8988T (cell line): ENCODE results near the gene INPP5A.

Experiments
- DNase-seq: peaks from one replicate; pipeline ENCODE4 v3.0.0; 2011

Gene INPP5A

DNA sequence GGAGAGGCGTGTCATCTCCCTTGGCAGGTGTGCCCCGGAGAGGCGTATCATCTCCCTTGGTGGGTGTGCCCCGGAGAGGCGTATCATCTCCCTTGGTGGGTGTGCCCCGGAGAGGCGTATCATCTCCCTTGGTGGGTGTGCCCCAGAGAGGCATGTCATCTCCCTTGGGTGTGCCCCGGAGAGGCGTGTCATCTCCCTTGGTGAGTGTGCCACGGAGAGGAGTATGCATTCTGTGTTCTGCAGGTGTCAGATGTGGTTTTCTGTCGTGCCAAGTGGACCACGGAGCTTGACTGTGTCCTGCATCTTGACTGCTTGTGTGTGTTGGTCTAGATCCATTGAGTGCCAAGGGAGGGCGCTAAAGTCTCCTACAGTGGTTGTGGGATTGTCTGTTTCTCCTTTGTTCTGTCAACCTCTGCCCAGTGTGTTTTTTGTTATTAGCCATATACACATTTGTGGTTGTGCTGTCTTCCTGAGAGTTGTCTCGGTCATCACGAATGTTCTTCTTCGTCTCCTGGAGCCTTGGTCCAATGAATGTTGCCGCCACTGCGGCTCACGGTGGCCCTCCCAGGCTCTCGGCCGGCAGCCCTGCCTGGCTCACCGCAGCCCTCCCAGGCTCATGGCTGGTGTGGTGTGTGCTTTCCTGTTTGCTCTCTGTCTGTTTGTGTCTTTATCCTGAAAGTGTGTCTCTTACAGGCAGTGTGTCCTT is 96.8 kb downstream of the INPP5A start:
- no peak for DNase-seq

GRCh38 chr10:132634947-132635271 is 97.3 kb downstream of the INPP5A start:
- no peak for DNase-seq

GRCh38 chr10:132636358-132636757 is 98.8 kb downstream of the INPP5A start:
- no peak for DNase-seq

- peak; percentile 77 for DNase-seq
Measured at GRCh38 chr10:132637477-132638129, 100.0 kb downstream of the INPP5A start.

- DNase-seq, result no peak
Measured at GRCh38 chr10:132638130-132638515, 100.5 kb downstream of the INPP5A start.

GRCh38 chr10:132639470-132639869 is 101.9 kb downstream of the INPP5A start:
- DNase-seq, result no peak

DNA sequence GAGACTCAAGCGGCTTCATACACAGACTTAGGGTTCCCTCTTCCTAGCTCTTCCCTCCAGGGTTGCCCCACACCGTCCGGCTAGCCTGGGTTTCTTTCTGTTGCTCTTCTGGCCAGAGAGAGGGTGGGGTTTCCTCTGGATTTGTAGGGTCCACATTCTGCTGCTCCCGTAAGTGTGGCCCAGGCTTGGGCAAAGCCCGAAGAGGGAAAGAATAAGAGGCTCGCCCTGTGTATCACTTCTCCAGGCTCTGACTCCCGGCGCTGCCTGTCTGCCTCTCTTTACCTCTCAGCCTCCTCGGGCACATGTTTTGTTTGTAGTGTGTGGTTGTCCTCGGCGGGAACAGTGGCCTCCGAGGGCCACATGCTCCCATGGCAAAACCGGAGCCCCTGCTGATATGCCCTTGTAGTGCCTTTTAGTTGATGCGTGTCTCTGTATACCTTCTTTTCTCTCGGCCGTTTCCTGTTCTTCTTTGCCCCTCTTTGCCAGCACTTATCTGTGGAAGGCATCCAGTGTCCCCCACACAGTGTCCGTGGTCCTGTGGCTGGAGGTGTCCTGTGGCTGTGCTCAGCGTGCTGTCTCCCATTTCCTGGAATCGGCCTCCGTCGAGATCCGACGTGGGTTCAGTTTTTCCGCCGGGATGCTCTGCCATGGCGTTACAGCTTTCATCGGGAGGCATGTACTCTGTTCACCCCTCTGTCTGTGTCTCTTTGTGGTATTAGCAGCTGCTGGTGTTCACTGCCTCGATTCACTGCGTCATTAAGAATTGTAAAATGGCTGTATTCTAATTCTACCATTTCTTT is 102.9 kb downstream of the INPP5A start:
- DNase-seq, result no peak

GRCh38 chr10:132641401-132641800 is 103.8 kb downstream of the INPP5A start:
- DNase-seq, result no peak

DNA sequence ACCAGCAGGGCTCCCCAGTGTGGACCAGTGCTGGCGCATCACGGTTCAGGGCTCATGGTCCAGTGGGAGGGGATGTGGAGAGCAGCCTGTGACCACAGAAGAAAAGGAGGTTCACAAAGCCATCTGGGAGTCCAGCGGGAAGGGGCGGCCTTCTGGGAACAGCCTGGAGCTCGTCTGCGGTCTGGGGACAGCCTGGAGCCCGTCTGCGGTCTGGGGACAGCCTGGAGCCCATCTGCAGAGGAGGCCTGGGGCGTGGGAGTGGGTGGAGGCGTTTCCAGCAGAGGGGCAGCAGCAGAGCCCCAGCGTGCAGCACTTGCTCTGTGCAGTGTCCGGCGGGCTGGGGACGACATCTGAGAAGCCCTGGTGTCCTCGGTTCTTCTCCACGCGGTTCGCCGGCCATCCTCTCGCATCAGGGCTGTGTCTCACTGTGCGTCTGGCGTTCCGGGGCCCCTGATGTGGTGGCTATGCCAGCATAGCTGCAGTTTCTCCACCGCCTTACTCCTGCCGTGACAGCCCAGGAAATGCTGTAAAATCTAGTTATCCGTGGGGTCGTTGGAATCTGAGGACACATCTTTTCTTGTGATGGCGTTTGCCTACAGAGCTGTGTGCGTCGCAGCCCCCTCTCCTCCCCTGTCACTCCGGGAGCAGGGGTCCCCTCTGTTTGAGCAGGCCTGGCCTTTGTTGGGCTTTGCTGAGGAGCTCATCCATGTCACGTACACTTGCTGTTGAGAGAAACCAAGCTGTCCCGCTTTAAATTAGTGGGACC is 104.6 kb downstream of the INPP5A start:
- no peak for DNase-seq

DNA sequence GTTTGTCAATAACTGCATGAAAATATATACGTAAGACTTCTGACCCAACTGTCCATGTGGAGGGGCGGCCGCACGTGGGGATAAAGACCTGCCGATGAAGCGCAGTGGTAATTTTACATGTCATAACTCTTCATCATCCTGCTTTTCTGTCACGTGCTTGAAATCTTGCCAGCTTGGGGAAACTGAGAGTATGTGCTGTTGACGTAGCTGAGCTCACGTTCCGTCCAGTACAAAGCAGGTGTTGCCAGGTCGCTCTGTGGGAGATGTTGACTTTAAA is 105.1 kb downstream of the INPP5A start:
- DNase-seq, result no peak

GRCh38 chr10:132643709-132644526 is 106.3 kb downstream of the INPP5A start:
- no peak for DNase-seq

GRCh38 chr10:132644527-132645246 is 107.1 kb downstream of the INPP5A start:
- DNase-seq, result no peak

DNA sequence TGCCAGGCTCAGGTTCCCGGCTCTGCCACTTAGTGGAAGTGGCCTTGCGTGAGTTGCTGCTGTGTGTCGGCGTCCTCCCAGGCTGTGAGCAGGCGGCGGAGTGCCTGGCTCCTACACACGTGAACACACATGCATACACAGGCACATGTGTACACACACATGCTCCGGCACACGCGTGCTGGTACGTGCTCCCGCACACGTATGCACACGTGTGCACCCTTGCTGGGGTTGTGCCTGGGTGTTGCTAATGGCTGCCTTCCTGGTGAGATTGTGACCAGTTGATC is 107.6 kb downstream of the INPP5A start:
- no peak for DNase-seq

DNA sequence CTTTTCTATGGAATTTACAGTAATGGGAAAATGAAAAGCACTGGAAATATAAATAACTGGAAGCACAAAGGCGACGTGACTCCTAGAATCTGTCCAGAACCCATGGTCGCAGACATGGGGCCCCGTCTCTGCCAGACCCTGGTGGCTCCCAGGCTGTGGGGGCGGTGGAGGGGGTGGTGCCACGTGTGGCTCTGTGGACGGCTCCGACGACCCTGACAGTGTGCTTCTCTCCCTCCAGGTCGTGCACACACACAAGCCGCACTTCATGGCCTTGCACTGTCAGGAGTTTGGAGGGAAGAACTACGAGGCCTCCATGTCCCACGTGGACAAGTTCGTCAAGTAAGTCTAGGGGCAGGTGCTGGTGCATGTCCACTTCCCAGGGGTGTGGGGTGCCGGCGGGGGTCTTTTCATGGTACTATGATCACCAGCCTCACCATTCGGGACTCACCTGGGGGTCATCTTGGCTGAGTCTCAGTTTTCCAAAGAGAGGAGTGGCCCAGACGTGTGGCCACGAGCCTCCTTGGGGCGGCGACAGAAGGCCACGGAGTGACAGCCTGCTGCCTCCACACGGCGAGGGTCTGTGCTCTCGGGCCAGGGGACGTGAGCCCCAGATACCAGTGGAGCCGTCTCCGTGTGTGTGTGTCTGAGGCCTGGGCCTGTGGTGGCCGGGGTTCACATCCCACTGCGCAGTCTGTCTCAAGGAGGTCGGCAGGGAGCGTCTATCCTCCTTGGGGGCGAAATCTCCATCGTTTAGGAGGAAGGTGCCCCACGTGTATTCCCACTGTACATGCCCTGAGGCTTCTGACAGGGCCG is 108.2 kb downstream of the INPP5A start:
- DNase-seq, result no peak

- no peak for DNase-seq
Measured at GRCh38 chr10:132646443-132647097, 109.0 kb downstream of the INPP5A start.

- DNase-seq, result no peak
Measured at GRCh38 chr10:132647424-132647823, 109.8 kb downstream of the INPP5A start.

DNA sequence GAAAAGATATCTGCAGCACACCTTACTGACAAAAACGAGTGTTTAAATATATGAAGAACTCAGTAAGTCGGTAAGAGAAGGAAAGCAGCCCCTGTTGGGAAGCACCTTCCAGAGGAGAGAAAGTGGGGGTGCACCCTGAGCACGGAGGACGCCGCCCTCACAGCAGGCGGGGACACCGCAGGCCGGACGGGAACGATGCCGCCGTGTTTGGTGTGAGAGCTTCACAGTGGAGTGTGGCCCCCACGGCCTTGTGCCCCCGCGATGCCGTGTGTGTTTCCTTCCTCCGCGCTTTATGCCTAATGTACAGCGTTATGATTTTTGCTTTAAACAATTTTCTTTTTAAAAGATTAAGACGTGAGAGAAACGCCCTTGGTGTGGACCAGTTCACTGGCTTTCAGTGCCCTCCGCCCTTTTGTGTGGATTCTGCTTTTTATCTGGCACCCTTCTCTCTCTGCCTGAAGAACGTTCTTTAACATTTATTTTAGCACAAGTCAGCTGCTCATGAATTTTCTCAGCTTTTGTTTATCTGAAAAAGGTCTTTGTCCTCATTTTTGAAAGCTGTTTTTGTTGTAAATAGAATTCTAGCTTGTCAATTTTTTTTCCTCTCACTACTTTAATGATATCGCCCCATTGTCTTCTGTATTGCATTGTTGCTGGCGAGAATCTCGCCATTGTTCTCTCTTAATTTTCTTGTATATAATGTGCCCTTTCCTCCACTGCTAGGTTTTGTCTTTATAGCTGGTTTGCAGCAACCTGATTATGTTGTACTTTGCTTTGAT is 110.7 kb downstream of the INPP5A start:
- DNase-seq, result no peak

DNA sequence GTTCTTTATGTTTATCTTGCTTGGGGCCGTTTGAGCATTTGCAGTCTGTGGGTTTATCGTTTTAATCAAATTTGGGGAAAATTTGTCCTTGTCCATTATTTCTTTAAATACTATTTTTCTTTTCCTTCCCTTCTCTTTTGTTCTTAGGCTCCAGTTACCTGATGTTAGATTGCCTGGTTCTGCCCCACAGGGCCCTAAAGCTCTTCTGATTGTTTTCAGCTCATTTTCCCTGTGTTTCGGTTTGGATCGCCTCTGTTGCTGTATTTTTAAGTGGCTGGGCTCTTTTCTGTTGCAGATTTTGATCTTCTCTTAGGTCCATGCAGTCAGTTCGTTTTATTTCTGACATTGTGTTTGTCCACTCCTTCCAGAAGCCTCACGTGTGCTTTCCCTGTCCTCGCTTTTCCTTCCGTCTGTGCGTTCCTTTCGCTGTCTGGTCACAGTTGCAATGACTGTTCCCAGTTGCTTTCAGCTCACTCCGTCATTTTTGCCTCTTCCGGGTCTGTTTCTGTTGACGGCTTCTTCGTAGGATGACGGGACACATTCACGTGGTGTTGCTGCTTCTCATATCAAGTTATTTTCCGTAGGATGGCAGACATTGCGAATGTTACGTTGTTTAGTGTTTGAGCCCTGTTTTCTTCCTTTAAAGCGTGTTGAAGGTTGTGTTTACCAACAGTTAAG is 111.4 kb downstream of the INPP5A start:
- DNase-seq, result no peak

DNA sequence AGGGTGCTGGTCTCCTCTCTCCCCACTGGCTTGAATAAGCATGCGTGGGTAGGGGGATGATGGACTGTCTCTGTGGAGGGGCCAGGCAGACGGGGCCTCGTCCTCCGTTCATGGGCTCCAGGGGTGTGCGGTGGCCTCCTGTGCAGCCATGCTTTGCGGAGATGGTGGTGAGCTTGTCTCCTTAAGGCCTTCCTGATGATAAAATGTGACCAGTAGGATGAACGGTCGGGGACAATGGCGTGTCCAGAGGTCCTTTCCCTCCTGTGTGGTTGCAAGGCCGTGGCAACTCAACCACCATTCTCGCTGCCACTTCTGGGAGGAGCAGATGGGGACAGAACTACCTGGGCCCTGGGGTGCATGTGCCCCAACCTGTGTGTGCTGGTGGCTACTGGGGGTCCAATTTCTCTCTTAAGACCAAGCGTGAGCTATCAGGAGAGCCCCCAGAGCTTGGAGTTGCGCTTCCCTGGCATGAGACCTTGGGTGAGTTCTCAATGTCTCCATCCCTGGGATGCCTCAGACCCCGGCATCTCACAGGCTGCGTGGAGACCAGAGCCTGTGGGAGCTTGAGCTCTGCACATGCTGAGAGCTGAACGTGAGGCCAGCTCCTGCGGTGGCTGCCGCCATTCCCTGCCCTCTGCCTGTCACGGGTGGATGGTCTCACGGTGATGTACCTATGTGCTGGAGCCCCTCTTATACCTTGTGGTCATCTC is 112.2 kb downstream of the INPP5A start:
- DNase-seq, result no peak
